ENCODE measurements around the gene C10orf62. TPM values are rescaled to one million over a fixed set of nuclear protein-coding genes. Genes with fewer than 3 reads are reported as not detected.

The C10orf62 gene
- total and polyA plus RNA-seq, 2 experiments from 2014 or later: not detected

- Histone ChIP-seq H2AFZ (0 out of 2 replicates have a peak overlapping the region, but pooled peaks have one; percentile 10), H4K20me1 (replicated peaks; ENCODE audit: insufficient read depth) (no peaks in the 10 kb centered on the region), H3K27me3 (ENCODE audit: insufficient read depth) (no peaks in the 10 kb centered on the region), H3K9me2 (ENCODE audit: insufficient read depth) (no peaks in the 10 kb centered on the region), H3K4me3 (no peak overlapping the region), H3K27ac (ENCODE audit: low read depth) (no peak overlapping the region), H3K4me1 (ENCODE audit: insufficient read depth) (no peaks in the 10 kb centered on the region), H3K36me3 (ENCODE audit: insufficient read depth) (no peaks in the 10 kb centered on the region), H3K4me2 (no peak overlapping the region), H3F3A (replicated peaks; ENCODE audit: low read depth) (no peaks in the 10 kb centered on the region), H3K79me2 (replicated peaks; ENCODE audit: insufficient read depth) (no peaks in the 10 kb centered on the region)
- TF ChIP-seq ZNF331 (CRISPR knock-in tag; IDR thresholded peaks at IDR 0.05; ENCODE audit: low read depth) (no peak), NANOG (IDR thresholded peaks at IDR 0.05; ENCODE audit: borderline replicate concordance) (no peak), ZNF462 (CRISPR knock-in tag; IDR thresholded peaks at IDR 0.05) (no peak), ETS1 (IDR thresholded peaks at IDR 0.05) (no peak), JUNB (IDR thresholded peaks at IDR 0.05; ENCODE audit: unreplicated experiment) (no peak), REST (IDR thresholded peaks at IDR 0.05; ENCODE audit: unreplicated experiment) (no peak), EZH2phosphoT487 (IDR thresholded peaks at IDR 0.05; ENCODE audit: unreplicated experiment) (no peak), CREB1 (CRISPR knock-in tag; IDR thresholded peaks at IDR 0.05; ENCODE audit: low read depth) (no peak), ZNF114 (CRISPR knock-in tag; IDR thresholded peaks at IDR 0.05) (no peak), EZH2 (IDR thresholded peaks at IDR 0.05; ENCODE audit: low read depth, unreplicated experiment) (no peak), STAT1 (IDR thresholded peaks at IDR 0.05; ENCODE audit: unreplicated experiment) (no peak), POLR2AphosphoS5 (IDR thresholded peaks at IDR 0.05; ENCODE audit: low read depth) (no peak), CTCF (conservative IDR thresholded peaks at IDR 0.05; ENCODE audit: low read depth in 2 of 2) (no peak)
- no peak for DNase-seq (ENCODE audit: low spot score)
- Mint-ChIP-seq H3K27ac (no peak overlapping the region), H3K4me1 (peaks cover 4% of the 10 kb centered on the region), H3K27me3 (ENCODE audit: insufficient read depth, low read depth, poor library complexity) (peaks cover 9% of the 10 kb centered on the region), H3K9me3 (no peaks in the 10 kb centered on the region), H3K36me3 (ENCODE audit: low read depth) (no peaks in the 10 kb centered on the region), H3K4me3 (no peak overlapping the region)
- ATAC-seq: no peak
These were observed 9.7 kb downstream of the C10orf62 start for GRCh38 chr10:97599272-97599619.
